ENCODE data around the gene EXOC4.

The EXOC4 gene

GRCh38 chr7:133633055-133633454 is 380.2 kb downstream of the EXOC4 start:
- no peak for TF ChIP-seq GATA2 (IDR thresholded peaks at IDR 0.05; ENCODE audit: low read depth, low read length)
- no peak for TF ChIP-seq GATA3 (IDR thresholded peaks at IDR 0.05; ENCODE audit: low read depth, low read length)

GRCh38 chr7:133635541-133635940 is 382.7 kb downstream of the EXOC4 start:
- TF ChIP-seq GATA3 (IDR thresholded peaks at IDR 0.05; ENCODE audit: low read depth, low read length) (no peak), GATA2 (IDR thresholded peaks at IDR 0.05; ENCODE audit: low read depth, low read length) (no peak)

GRCh38 chr7:133638857-133639256 is 386.0 kb downstream of the EXOC4 start:
- no peak for TF ChIP-seq GATA2 (IDR thresholded peaks at IDR 0.05; ENCODE audit: low read depth, low read length)
- no peak for TF ChIP-seq GATA3 (IDR thresholded peaks at IDR 0.05; ENCODE audit: low read depth, low read length)

GRCh38 chr7:133641436-133641835 is 388.6 kb downstream of the EXOC4 start:
- TF ChIP-seq GATA2 (IDR thresholded peaks at IDR 0.05; ENCODE audit: low read depth, low read length) = no peak
- TF ChIP-seq GATA3 (IDR thresholded peaks at IDR 0.05; ENCODE audit: low read depth, low read length) = no peak

- TF ChIP-seq GATA3 (IDR thresholded peaks at IDR 0.05; ENCODE audit: low read depth, low read length) (no peak), GATA2 (IDR thresholded peaks at IDR 0.05; ENCODE audit: low read depth, low read length) (no peak)
Measured at GRCh38 chr7:133642907-133643306, 390.0 kb downstream of the EXOC4 start.

- TF ChIP-seq GATA2 (IDR thresholded peaks at IDR 0.05; ENCODE audit: low read depth, low read length) = no peak
- TF ChIP-seq GATA3 (IDR thresholded peaks at IDR 0.05; ENCODE audit: low read depth, low read length) = no peak
Measured at GRCh38 chr7:133645884-133646391, 393.1 kb downstream of the EXOC4 start.

GRCh38 chr7:133646472-133647315 is 393.8 kb downstream of the EXOC4 start:
- TF ChIP-seq GATA3 (IDR thresholded peaks at IDR 0.05; ENCODE audit: low read depth, low read length) (peak; percentile 78), GATA2 (IDR thresholded peaks at IDR 0.05; ENCODE audit: low read depth, low read length) (no peak)

GRCh38 chr7:133649593-133649992 is 396.7 kb downstream of the EXOC4 start:
- TF ChIP-seq GATA3 (IDR thresholded peaks at IDR 0.05; ENCODE audit: low read depth, low read length) (no peak), GATA2 (IDR thresholded peaks at IDR 0.05; ENCODE audit: low read depth, low read length) (no peak)

- no peak for TF ChIP-seq GATA2 (IDR thresholded peaks at IDR 0.05; ENCODE audit: low read depth, low read length)
- TF ChIP-seq GATA3 (IDR thresholded peaks at IDR 0.05; ENCODE audit: low read depth, low read length) = no peak
Measured at GRCh38 chr7:133650069-133650468, 397.2 kb downstream of the EXOC4 start.

- peak; percentile 42; the same call in 1 of the 2 replicates for TF ChIP-seq GATA3 (IDR thresholded peaks at IDR 0.05; ENCODE audit: low read depth, low read length)
- TF ChIP-seq GATA2 (IDR thresholded peaks at IDR 0.05; ENCODE audit: low read depth, low read length) = no peak
Measured at GRCh38 chr7:133650487-133651300, 397.8 kb downstream of the EXOC4 start.

GRCh38 chr7:133652547-133652946 is 399.7 kb downstream of the EXOC4 start:
- TF ChIP-seq GATA2 (IDR thresholded peaks at IDR 0.05; ENCODE audit: low read depth, low read length) (no peak), GATA3 (IDR thresholded peaks at IDR 0.05; ENCODE audit: low read depth, low read length) (no peak)

- TF ChIP-seq GATA2 (IDR thresholded peaks at IDR 0.05; ENCODE audit: low read depth, low read length) (no peak), GATA3 (IDR thresholded peaks at IDR 0.05; ENCODE audit: low read depth, low read length) (no peak)
Measured at GRCh38 chr7:133654547-133654946, 401.7 kb downstream of the EXOC4 start.

- no peak for TF ChIP-seq GATA3 (IDR thresholded peaks at IDR 0.05; ENCODE audit: low read depth, low read length)
Measured at GRCh38 chr7:133662276-133662675, 409.4 kb downstream of the EXOC4 start.

GRCh38 chr7:133662830-133663229 is 410.0 kb downstream of the EXOC4 start:
- TF ChIP-seq GATA2 (IDR thresholded peaks at IDR 0.05; ENCODE audit: low read depth, low read length) (no peak), GATA3 (IDR thresholded peaks at IDR 0.05; ENCODE audit: low read depth, low read length) (no peak)

Measured in SH-SY5Y (cell line).